Measurements from ENCODE around the gene CASP7.
"Not testable (repeated sequence)": the region's sequence is repeated elsewhere in the genome, so short reads cannot be mapped to it uniquely, and the experiment has no call there.

The CASP7 gene

DNA sequence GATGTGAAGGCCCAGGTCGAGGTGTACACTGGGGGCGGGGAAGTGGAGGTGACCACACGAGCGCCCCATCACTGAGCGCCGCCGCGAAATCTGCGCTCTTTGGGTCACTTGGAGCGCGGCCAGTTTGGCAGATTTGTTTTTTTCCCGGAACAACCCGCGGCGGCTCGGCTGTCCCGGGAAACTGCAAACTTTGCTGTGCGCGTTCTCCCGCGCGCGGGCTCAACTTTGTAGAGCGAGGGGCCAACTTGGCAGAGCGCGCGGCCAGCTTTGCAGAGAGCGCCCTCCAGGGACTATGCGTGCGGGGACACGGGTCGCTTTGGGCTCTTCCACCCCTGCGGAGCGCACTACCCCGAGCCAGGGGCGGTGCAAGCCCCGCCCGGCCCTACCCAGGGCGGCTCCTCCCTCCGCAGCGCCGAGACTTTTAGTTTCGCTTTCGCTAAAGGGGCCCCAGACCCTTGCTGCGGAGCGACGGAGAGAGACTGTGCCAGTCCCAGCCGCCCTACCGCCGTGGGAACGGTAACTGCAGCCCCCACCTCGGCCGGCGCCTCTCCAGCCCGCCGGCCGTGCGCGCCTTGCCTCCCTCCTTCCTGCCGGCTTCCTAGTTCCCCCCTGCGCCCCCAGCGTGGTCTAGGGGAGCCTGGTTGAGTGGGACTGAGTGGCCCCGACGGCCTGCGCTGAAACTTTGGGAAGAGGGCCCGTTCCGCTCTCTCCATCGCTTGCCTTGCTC, at the start of gene CASP7:
CASP7 (plus strand) TSS at position 450 of the 727 bp plus-strand sequence. CDS start 17,582 bp downstream, outside the sequence.
- DNase-seq = peak; percentile 58

DNA sequence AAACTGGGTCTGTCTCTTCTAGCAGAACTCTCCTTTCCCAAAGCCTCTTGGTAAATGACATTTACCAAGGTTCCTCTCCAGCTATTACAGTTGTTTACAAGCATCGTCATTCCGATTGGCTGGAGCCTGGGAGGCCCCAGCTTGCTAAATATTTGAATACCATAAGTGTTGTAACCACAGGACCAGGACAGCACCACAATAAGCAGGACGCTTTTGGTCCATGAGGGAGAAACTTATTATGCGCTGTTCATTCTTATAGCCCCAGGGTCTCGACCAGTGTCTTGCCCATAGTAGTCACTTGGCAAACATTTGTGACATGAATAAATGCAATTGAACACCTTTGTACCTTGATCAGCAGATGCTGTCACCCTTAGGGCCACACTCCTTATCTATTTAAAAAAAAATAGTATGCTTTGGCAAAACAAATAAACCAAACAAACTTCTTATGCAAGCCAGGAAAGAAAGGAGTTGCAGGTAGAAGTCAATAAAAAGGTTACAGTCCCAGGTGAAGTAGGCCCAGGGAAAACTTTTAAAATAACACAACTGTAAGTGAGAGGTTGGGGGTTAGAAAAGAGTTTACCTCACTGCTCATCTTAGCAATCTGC, 48.7 kb upstream of the CASP7 start:
- DNase-seq = no peak

DNA sequence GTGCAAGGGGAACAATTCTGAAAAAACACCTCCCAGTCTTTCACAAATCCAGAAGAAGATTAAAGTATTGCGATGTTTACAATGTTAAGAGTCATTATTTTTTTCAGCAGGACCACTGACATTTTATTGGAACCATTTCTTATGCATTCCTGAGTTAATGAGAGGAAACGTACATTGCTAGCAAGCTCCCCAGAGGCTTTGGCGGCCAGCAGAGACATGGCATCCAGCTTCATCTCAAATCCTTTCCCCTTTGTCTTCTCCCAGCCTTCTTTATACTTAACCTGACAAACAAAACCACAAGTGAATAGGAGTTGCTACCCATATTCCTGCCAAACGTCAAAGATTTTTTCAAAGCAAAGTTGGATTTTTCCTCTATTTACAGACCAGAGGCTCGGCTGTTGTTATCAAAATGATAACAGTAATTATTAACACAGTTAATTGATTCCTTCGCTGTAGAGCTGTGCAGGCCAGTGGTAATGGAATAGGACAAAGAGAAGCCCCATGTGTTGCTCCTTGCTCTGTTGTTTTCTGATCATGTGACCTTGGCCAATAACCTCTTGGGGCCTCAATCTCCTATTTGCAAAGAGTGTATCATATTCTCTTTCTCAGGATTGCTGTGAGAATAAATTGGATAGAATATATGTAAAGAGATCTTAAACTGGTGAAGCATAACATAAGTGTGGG, 47.9 kb upstream of the CASP7 start:
- no peak for DNase-seq

DNA sequence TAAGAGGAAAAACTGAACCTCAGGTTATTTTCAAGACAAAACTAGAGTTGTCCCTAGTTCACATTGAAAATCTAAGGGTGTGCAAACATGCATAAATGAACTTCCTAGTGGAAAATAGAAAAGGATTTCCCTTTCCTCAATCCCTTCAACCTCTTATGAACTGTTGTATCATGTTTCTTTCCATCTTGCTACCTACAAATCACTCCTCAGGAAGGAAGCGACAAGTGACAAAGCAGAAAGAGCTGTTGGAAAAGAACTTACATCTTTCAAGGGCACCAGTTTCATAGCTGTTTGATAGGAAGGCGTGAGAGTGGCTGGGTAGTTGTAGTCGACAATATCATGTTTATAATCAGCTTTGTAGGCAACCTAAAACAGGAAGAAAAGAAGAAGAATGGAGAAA, 39.7 kb upstream of the CASP7 start:
- no peak for DNase-seq

DNA sequence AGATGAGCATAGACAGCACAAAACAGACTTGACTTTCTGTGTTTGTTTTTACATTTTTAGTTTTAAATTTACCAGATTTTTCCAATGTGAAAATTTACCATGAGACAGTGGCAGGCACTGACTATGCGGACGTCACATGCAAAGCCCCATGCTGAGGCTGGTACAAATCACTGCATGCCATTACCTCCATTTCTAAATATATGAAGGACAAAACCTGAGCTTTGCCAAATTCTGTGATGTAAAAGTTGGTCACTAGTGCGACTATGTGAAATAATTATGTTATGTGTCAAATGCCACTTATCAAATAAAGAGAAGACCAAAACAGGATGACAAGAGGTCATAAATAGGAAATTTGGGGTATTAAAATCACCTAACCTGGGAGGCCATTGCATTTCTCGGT, 38.0 kb upstream of the CASP7 start:
- no peak for DNase-seq

DNA sequence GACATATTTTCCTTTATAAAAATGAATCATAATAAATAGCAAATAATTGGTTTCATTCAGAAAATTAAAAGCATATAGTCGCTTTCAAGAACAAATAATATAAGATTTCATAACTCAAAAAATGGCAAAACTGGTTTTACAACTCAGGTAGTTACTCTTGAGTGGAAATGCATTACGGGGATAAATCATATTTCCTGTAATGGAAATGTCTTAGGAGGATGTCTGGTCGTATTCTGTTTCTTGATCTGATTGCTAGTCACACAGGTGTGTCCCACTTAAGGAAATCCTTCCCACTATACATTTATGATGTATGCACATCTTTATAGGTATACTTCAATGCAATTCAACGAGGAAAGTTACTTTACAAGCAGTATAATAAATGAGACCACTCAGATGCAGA, 36.5 kb upstream of the CASP7 start:
- DNase-seq = no peak

DNA sequence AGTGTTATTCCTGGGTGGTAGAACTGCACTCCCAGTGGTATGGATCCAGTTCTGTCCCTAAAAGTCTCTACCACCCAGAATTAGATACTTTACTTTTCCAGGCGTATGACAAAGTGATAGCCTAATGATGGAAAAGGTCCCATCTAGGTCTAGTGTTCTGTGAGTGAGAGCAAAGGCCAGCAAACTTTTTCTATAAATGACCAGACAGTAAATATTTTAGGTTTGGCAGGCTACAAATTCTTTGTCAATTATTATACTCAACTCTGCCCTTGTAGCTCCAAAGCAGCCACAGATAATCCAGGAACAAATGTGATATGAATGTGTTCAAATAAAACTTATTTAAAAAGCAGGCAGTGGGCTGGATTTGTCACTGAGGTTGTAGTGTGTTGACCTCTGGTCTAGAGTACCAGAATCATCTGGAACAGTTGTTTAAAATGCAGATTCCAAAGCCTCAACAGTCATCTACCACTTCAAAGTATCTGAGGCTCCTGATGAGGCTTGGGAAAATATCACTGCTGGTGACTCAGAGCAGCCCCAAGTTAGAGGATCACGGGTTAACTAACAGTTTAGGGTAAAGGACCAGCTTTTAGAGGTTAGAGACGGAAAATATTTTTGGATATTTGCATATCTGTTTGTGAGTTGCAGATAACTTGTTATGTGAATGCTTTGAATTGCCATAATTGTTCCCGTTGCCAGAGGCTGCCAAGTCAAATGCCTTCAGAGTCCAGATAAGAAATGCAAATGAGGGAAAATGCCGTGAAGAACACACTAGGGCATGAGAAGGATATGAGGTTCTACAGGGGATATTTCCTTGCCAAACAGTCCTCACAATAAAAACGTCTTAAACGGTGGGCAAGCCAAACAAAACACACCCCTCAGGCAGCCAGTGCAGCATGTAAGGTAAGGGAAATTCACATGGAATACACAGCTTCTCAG, 35.3 kb upstream of the CASP7 start:
- no peak for DNase-seq

DNA sequence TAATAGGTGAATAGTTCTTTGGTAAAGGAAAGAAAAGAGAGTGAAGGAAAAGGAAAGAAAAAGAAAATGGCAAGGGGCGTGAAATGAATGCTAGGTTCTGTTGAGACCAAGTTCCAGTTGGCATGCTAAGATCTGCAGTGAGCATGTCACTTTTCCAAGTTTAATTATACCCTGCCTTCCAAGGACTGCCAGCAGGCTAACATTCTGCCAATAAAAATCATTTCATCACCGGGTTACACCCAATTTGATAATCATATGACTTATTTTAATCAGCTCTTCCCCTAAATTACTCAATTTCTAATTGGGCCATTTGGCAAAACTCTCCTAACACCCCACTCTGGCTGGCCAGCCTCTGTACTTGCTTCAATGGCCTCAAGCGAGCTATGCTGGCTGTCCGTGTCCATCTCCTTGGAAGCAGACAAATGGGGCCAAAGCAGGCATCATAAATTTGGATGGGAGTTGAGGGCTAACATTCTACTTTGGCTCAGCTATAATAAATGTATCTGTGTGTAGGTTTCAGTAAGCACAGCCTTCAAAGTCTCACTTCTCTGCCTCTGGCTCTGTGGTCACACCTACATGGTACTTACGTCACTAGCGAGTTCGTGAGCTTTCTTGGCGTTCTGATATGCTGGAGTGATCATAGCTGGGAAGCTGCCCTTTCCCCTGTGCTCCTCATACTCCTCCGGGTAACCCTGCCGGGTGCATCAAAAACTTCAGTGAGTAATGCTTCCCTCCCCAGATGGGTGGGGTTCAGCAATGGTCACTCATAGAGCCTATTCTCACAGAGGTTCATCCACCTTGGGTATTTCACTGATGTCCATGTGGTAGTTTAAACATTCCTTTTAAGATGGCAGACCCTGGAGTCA, 33.1 kb upstream of the CASP7 start:
- DNase-seq = no peak

DNA sequence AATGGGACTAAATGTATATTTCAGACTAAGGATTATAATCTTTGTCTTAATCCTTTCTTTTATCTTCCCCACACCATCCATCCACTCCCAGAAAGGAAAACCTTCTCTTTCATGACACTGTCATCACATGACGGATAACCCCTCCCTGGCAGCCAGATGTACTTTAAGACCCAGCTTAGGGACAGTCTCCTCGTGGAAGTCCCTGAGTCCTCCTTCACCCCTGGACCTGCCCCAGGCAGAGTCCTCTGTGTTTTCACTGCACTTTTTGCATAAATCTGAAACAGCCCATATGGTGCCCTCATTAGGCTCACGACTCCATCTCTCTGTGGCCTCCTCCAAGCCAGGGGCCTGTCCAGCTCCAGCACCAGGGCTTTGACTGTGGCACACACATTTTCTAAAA, 31.9 kb upstream of the CASP7 start:
- no peak for DNase-seq

DNA sequence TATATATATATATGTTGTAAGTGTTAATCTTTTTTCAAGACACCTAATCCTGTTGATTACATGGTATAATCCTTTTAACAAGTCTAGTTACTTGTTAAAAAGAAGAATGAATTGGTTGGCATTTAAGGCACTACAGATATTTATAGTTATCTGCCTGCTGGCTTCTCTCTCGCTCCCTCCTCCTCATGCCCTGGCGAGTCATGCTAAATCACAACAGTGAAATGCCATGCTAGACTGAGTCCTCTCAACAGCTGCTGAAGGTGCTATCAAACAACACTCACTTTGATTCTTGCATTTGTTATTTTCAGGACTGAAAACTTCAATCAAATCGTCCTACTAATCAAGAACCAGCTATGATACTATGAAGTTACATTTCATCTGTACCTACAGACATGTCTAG, 31.2 kb upstream of the CASP7 start:
- DNase-seq = no peak

DNA sequence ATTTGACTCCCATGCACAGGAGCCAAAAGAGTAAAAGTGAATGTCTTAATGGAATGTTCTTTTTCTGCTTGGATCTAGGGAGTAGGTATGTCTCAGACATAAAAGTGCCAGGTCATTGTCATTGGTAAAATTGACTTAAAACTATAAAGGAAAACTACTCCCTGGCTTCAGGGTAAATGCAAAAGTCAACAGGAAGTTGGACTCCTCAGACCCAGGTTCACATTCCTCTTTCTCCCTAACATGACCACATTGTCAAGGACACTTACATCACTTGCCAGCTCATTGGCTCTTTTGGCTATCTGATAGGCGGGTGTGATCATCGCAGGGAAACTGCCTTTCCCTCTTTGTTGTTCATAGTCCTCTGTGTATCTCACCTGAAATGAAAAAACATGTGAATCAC, 29.5 kb upstream of the CASP7 start:
- no peak for DNase-seq

DNA sequence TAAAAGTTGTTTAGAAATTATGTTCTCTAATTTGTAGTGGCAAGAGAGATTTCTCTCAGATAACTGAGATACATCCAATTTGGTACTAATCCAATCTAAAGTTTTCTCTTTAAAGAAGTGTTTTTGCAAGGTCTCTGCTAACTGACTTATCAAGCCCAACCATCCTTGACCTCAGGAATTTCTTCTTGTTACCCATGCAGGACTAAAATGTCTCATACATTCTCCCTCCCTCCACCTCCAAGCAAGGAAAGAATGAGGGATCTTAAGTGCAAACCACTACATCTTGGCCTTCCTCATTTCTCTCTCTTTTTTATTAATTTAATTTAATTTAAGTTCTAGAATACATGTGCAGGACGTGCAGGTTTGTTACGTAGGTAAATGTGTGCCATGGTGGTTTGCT, 28.7 kb upstream of the CASP7 start:
- DNase-seq = no peak

DNA sequence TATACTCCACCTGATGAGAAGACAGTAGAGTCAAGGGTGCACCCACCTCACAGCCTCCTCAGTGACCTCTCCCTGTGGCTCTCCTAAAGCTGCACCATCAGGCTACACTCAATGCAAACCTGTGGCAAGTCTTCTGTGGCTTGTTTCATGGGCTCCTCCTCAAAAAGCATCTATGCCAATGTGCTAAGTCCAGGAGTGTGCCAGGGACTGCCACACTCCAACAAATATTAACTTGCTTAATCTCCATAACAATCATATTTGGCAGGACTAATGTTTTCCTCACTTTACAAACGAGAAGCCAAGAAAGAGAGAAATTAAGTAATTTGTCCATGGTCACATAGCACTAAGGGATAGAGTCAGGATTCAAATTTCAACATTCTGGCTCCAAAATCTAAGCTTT, 27.8 kb upstream of the CASP7 start:
- DNase-seq = no peak

DNA sequence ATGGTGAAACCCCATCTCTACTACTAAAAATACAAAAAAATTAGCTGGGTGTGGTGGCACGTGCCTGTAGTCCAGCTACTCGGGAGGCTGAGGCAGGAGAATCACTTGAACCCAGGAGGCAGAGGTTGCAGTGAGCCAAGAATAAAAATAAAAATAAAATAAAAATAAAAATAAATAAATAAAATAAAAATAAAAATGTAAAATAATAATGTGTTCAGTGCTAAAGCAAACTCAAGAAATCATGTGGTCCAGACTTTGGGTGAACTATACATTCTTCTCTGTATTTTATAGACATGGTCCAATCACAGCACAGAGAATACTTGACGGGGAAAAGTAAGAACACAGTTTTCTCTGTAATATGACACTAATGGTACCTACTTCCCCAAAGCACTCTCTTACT, 27.3 kb upstream of the CASP7 start:
- DNase-seq = not testable (repeated sequence)

DNA sequence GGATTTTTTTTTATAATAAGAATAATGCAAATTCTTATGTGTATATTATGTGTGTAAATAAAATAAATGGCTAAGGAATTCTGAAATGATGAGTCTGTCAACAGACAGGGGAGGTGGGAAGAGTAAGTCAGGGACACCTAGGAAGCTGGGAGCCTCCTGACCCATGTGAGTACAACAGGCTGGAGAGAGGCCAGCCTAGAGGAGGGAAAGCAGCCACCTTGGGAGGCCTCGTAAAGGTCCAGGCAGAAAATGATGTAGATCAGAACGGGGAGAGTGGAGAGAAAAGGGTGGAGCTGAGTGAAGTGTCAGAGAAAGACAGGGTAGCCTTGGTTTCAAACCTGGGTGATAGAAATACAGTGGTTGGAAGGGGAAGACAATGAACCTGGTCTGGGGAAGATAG, 22.8 kb upstream of the CASP7 start:
- DNase-seq = no peak

DNA sequence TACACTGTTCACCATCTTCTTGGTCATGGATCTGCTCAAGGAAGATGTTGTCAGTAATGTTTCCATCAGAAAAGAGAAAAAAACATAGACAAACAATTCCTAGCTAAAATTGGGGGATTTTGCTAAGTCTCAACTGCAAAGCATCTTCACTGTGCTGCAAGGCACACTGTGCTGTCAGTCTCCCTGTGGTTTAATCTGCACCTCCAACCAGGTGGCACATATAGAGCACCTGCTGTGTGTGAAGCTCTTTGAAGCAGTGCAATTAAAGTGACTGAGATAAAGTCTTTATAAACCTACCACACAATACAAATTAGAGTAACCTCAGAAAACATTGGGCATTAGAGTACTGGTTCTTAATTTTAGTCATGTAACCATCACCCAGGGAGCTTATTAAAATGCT, 22.2 kb upstream of the CASP7 start:
- DNase-seq = no peak

DNA sequence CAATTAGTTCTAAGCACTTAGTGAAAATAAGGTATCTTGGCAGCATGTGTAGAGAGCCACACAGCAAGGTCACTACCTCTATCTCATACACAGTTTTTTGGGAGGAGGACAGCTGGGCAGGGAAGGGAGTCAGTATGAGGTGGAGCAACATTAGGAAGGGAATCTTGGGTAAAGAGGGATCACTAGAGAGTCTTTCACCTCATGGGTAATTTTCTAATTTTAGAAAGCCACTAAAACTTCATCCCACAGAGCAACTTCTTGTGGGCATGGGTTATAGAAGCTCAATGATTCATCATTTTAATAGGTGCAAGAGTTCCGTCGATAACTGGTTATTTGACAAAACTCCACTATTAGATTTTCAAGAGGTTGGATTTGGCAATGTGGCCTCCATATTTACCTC, 18.4 kb upstream of the CASP7 start:
- no peak for DNase-seq

DNA sequence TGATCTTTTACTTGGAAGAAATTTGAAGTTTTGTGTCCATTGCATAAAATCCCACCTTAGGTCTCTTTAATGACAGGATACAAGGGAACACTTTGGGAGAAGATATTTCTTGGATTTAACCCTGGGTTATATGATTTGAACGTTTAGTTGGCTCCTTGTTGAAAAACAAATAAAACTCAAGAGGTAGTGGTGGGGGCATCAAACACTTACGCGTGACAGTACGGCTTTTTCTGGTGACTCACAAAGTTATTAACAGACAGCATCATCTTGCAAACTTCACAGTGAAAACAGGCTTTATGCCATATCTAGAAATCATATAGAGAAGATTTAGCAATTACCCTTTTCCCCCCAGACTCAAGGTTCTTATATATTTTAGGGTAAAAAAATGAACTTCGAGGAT, 16.6 kb upstream of the CASP7 start:
- no peak for DNase-seq

DNA sequence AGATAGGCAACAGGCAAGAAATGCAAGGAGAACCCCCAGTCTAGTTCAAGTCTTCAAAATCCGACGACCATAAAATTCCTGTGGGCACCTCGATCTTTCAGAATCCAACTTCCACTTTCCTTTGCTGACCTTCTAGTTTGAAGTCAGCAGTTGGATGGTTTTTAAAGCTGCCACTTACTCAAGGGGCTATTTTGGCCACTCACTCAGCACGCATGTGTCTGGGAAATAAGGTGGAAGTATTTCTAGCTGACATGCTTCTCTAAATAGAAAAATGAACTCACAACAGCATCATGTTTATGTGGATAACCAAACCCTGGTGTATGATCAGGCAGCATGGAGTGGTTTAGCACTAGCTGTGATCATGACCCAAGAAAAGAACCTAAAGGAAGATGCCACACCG, 15.8 kb upstream of the CASP7 start, which contains the start of gene NRAP:
NRAP (minus strand) TSS at position 134 of the 400 bp plus-strand sequence. CDS start 159 bp downstream, outside the sequence.
- DNase-seq = no peak

DNA sequence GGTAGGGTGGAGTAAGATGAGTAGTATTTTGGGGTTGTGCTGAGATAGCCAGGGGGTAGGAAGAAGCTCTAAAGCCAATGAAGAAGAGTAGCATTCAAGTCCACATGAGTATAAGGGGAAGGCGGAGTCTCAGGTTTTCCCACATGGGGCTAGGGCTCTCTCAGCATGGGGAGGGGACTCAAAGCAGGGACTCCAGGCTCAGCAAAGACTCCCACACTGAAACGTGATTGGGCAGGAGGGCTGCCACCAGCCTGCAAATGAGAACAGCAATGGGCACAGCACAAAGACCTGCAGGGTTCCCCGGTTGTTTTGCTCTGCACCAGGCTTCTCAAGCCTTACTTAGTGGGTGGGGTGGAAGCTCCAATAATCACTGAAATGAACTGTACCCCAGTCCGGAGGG, 14.4 kb upstream of the CASP7 start:
- DNase-seq = no peak

DNA sequence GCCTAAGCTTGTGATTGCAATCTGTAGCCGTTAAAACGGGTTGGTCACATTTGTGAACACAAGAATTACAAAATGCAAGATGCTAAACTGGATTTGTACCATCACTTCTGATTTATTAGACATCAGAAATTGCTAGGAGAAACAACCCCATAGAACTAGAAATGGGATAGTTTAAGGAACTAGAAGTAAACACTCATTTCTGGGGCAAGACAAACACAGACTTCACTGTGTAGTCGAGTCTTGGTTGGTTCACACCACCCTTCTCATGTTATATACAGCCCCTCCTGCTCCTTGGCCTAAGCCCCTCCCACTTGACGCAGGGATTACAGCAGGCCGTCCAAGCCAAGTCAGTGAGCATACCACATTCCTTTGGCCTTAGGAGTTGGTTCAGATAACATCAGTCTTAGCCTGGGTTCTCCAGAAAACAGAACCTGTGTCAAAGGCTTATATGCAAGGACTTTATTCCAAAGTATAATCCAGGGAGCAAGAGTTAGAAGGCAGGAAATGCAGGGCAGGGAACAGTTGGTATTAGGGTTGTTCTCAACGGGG, 13.8 kb upstream of the CASP7 start:
- no peak for DNase-seq
